GM12874 (cell line): ENCODE data around the gene UMAD1.

Experiments
- CTCF ChIP-seq: IDR thresholded peaks from 2 replicates; pipeline ENCODE4 v1.5.1; 2011; ENCODE audit warnings: low read depth, mild to moderate bottlenecking, control low read depth, low read length, moderate library complexity; ENCODE audit not compliant: insufficient read depth

The UMAD1 gene

GRCh38 chr7:7681936-7682329, 41.4 kb downstream of the UMAD1 start:
- TF ChIP-seq CTCF = no peak

GRCh38 chr7:7682861-7683260, 42.3 kb downstream of the UMAD1 start:
- TF ChIP-seq CTCF = no peak

- TF ChIP-seq CTCF = no peak
These were observed 46.4 kb downstream of the UMAD1 start for GRCh38 chr7:7686811-7687508.

GRCh38 chr7:7687800-7688199, 47.2 kb downstream of the UMAD1 start:
- no peak for TF ChIP-seq CTCF

GRCh38 chr7:7688310-7688709, 47.8 kb downstream of the UMAD1 start:
- TF ChIP-seq CTCF = no peak

GRCh38 chr7:7688956-7689355, 48.4 kb downstream of the UMAD1 start:
- TF ChIP-seq CTCF = no peak

GRCh38 chr7:7693881-7694280, 53.3 kb downstream of the UMAD1 start:
- TF ChIP-seq CTCF = no peak
